Ishikawa (cell line): ENCODE measurements around the gene ITGA5.

Experiments used
- CEBPB ChIP-seq: IDR thresholded peaks from 2 replicates; pipeline ENCODE4 v1.6.1; 2012
- CREB1 ChIP-seq: IDR thresholded peaks from 2 replicates; pipeline ENCODE4 v1.6.1; 2012; ENCODE audit warnings: low read depth
- EGR1 ChIP-seq: IDR thresholded peaks from 2 replicates; pipeline ENCODE4 v1.6.1; 2012
- EP300 ChIP-seq: IDR thresholded peaks from 2 replicates; pipeline ENCODE4 v1.6.1; 2012; ENCODE audit warnings: borderline replicate concordance
- FOXM1 ChIP-seq: IDR thresholded peaks from 2 replicates; pipeline ENCODE4 v1.6.1; 2012; ENCODE audit warnings: low read depth, borderline replicate concordance
- MAX ChIP-seq: IDR thresholded peaks from 2 replicates; pipeline ENCODE4 v1.6.1; 2012
- NFIC ChIP-seq: IDR thresholded peaks from 2 replicates; pipeline ENCODE4 v1.6.1; 2012
- RAD21 ChIP-seq: IDR thresholded peaks from 2 replicates; pipeline ENCODE4 v1.6.1; 2012; ENCODE audit warnings: low read depth
- REST ChIP-seq: IDR thresholded peaks from 2 replicates; pipeline ENCODE4 v1.6.1; 2012; ENCODE audit warnings: low read depth, mild to moderate bottlenecking
- TAF1 ChIP-seq: IDR thresholded peaks from 2 replicates; pipeline ENCODE4 v1.6.1; 2012; ENCODE audit warnings: low read depth, mild to moderate bottlenecking
- TCF12 ChIP-seq: IDR thresholded peaks from 2 replicates; pipeline ENCODE4 v1.6.1; 2012; ENCODE audit warnings: low read depth
- TEAD4 ChIP-seq: IDR thresholded peaks from 2 replicates; pipeline ENCODE4 v1.6.1; 2012
- USF1 ChIP-seq: IDR thresholded peaks from 2 replicates; pipeline ENCODE4 v1.6.1; 2012
- YY1 ChIP-seq: IDR thresholded peaks from 2 replicates; pipeline ENCODE4 v1.6.1; 2012; ENCODE audit warnings: low read depth
- ZBTB7A ChIP-seq: IDR thresholded peaks from 2 replicates; pipeline ENCODE4 v1.6.1; 2012; ENCODE audit warnings: low read depth

The ITGA5 gene

DNA sequence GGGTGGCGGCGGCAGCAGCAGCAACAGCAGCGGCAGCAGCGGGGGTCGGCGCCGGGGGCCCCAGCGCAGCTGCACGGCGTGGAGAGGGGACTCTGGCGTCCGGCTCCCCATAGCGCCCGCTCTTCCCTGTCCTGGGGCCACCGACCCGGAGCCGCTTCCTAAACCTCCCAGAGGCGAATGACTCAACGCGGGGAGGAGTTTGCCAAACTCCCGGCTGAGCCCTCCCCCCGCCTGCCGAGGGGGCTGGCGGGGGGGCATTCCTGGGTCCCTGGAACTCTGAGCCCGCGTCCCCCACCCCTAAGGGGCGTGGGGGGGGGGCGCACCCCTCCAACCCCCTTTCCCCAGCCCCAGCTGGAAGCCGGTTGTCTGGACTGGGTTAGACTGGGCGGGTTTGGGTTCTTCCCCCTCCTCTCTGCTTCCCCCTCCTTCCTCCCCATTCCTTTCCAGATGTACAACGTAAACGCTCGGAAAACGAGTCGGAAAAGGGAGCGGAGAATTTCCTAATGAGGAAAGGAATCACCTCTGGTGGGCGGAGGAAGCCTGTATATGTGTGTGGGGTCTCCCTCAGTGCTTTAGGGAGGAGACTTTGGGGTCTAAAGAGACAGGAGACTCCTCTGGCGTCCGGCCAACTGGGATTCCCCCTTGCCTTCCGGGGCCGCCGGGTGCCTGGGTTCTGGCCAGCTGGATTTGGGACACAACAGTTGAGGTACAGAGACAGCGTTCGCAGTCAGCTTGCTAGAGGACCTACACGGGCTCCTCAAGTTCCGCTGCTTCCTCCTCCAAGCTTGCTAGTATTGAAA lies at the start of gene ITGA5:
Gene ITGA5, minus strand, starts transcription at position 179 of the 800 bp plus-strand sequence. Its CDS starts 68 bp downstream, at position 111.
- TF ChIP-seq CREB1 (peak; percentile 1; the same call in 1 of the 2 replicates), TEAD4 (0 out of 2 replicates have a peak, but pooled peaks have one; percentile 25), NFIC (peak; percentile 79), TCF12 (no peak), EGR1 (no peak), ZBTB7A (peak; percentile 83), CEBPB (peak; percentile 62)

- TF ChIP-seq EGR1 (no peak), CEBPB (no peak), TCF12 (no peak), YY1 (no peak), USF1 (no peak)
Measured at GRCh38 chr12:54465857-54466523, 46.9 kb upstream of the ITGA5 start.

- TF ChIP-seq NFIC (no peak), CEBPB (no peak), EGR1 (no peak), TCF12 (no peak), USF1 (no peak), FOXM1 (no peak), MAX (no peak), YY1 (no peak), ZBTB7A (no peak), RAD21 (no peak), EP300 (no peak), TEAD4 (no peak), TAF1 (no peak), REST (no peak), CREB1 (no peak)
Measured at GRCh38 chr12:54463484-54463883, 44.4 kb upstream of the ITGA5 start.

- TF ChIP-seq RAD21 (no peak), EGR1 (no peak), TAF1 (no peak), REST (no peak), USF1 (no peak), MAX (no peak), TEAD4 (no peak), CREB1 (no peak), TCF12 (no peak), NFIC (no peak), FOXM1 (no peak), CEBPB (no peak), YY1 (no peak)
Measured at GRCh38 chr12:54463034-54463433, 44.0 kb upstream of the ITGA5 start.

- no peak for TF ChIP-seq CREB1
- TF ChIP-seq TEAD4: no peak
- no peak for TF ChIP-seq TAF1
Measured at GRCh38 chr12:54460317-54460923, 41.4 kb upstream of the ITGA5 start.
